IgD-negative memory B cell (primary cell): Measurements from ENCODE around the gene AKAP6. TPM values are rescaled to one million over a fixed set of nuclear protein-coding genes. Genes with fewer than 3 reads are reported as not detected.

Experiments
- H3K27ac Mint-ChIP-seq, 3 donors: one replicate each; pipeline ENCODE4 v1.8.0; 2020 to 2022; ENCODE audit warnings: mild to moderate bottlenecking in 3 of 3, mixed read lengths in 3 of 3, moderate library complexity in 1 of 3
- H3K27me3 Mint-ChIP-seq: one replicate; pipeline ENCODE4 v1.8.0; 2021; ENCODE audit warnings: mixed read lengths
- H3K36me3 Mint-ChIP-seq: one replicate; pipeline ENCODE4 v1.8.0; 2020; ENCODE audit warnings: mild to moderate bottlenecking, mixed read lengths
- H3K4me1 Mint-ChIP-seq, 3 donors: one replicate each; pipeline ENCODE4 v1.8.0; 2020 to 2022; ENCODE audit warnings: mixed read lengths in 3 of 3, mild to moderate bottlenecking in 1 of 3
- H3K4me3 Mint-ChIP-seq, 4 donors: one replicate each; pipeline ENCODE4 v1.8.0; 2020 to 2022; ENCODE audit warnings: mild to moderate bottlenecking in 4 of 4, mixed read lengths in 4 of 4, moderate library complexity in 3 of 4
- H3K9me3 Mint-ChIP-seq, 3 donors: one replicate each; pipeline ENCODE4 v1.8.0; 2020 to 2021; ENCODE audit warnings: mixed read lengths in 3 of 3, mild to moderate bottlenecking in 1 of 3
- polyA plus RNA-seq: library from polyadenylated mRNA; unstranded; fragments of 300-500 nt; fragmentation: Illumina TruSeq; gene quantifications from one replicate; pipeline ENCODE4 v1.2.3, GENCODE V29; 2021

Gene AKAP6
- polyA plus RNA-seq, 1 donor from 2014 or later: 1.9 TPM

DNA sequence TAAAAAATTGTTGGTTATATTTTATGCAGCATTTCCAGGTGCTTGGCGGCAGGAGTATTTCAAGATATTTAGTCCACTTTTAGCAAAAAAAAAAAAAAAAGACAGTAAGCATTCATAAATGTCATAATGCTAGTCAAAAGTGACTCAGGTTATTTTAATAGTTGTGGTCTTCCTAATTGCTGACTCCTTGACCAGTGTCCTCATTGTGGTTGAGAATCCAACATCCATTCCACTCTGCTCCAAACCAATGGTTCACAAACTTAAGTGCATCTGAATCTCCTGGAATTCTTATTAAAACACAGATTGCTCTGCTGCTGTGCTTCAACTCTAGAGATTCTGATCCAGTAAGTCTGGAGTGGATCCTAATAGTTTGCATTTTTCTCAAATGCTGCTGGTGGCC lies 71.4 kb downstream of the AKAP6 start:
- Mint-ChIP-seq H3K36me3 (peaks cover 1% of the 10 kb centered on the region), H3K9me3 (peaks cover 0 to 2% (median 0%) of the 10 kb centered on the region in 3 donors), H3K27me3 (no peaks in the 10 kb centered on the region), H3K27ac (no peak overlapping the region), H3K4me1 (no peaks in the 10 kb centered on the region), H3K4me3 (no peak overlapping the region)

DNA sequence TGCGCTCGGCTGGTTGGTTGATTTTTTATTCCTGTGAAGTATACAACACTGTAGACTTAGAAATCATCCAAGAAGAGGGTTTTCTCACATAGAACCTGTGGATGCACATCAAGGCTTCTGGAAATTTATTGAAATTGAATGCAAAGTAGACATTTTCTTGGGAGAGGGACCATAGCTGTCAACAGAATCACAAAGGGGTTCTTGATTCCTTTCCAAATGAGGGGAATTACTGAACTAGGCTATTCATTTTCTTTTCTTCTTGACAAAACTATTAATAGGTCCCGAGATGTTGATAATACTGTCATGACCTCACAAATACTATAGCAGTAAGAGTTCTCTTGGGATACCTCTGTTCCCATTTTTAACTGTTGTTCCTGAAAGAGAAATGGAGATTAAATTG lies 73.9 kb downstream of the AKAP6 start:
- Mint-ChIP-seq H3K4me3 (no peak overlapping the region), H3K27ac (no peak overlapping the region), H3K4me1 (no peaks in the 10 kb centered on the region), H3K9me3 (peaks cover 0 to 2% (median 0%) of the 10 kb centered on the region in 3 donors), H3K27me3 (no peaks in the 10 kb centered on the region), H3K36me3 (peaks cover 1% of the 10 kb centered on the region)

DNA sequence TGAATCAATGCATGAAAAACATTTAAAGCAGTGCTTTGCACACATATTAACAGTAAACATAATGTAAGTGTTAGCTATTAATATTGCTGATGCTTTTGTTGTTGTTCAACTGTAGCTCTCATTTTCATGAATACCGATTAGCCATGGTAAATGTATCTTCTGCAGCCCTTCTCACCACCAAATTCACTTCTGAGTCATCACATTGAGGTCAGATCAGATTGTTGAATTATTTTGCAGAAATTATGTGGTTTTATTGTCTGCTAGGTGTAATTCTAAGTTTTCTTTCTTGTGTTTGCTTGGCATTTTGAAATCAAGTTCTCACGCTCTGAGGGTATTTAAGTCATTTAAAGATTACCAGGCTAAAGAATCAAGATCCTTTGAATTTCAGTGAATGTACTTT lies 74.6 kb downstream of the AKAP6 start:
- Mint-ChIP-seq H3K27ac (no peak overlapping the region), H3K9me3 (peaks cover 0 to 2% (median 0%) of the 10 kb centered on the region in 3 donors), H3K4me1 (no peaks in the 10 kb centered on the region), H3K27me3 (no peaks in the 10 kb centered on the region), H3K4me3 (no peak overlapping the region), H3K36me3 (peaks cover 1% of the 10 kb centered on the region)

DNA sequence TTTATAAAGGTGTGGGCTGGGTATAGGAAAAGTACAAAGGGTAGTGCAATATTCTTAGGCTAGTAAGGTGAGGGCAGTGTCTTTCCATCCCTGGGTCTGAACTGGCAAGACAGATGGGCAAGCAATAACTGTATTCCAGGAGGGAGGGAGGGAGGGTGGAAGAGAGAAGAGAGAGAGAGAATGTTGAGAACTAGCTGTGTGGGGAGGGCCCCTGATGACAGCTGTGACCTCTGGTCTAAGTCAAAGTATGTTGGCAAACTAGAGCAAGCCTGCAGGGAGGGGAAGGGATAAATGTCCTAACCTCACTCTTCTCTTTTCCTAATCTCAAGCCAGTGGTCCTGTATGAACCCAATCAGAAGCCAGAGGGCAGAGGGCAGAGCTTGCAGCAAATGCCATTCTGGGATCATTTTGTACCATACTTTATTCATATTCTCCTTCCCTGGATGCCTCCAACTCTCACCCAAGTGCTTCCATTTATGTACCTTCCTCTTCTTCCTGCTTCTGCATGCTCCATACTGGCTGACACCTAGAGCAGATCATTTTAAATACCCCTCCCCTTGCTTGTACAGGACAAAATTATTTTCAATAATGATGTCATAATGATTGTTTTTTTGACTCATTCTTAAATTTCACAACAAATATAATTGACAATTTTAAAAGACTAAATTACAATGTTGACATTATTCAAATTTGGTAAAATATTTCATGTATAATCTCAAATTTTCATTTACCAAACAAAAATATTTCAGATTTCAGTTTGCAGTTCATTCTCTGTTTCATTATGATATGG lies 75.9 kb downstream of the AKAP6 start:
- Mint-ChIP-seq H3K9me3 (peaks cover 0 to 2% (median 0%) of the 10 kb centered on the region in 3 donors), H3K27ac (peak overlapping the region in 1 of 3 donors; percentile 32), H3K4me3 (no peak overlapping the region), H3K4me1 (no peaks in the 10 kb centered on the region), H3K36me3 (peaks cover 1% of the 10 kb centered on the region), H3K27me3 (no peaks in the 10 kb centered on the region)

DNA sequence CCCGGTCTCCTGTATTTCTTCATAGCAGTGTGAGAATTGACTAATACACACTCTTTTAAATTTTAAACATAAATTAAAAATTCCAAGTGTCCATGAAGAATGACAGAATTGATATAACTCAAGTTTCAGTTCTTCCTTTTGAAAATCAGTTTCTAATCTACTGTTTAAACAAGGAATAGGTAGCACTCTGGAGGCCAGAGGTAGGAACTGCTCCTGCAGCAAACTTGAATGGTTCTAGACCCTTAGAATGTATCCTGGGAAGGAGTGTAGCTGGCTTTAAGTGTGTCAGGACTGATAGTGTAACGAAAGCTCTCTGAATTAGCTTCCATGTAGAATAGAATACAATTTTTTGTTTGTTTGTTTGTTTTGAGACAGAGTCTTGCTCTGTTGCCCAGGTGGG lies 76.8 kb downstream of the AKAP6 start:
- Mint-ChIP-seq H3K36me3 (peaks cover 1% of the 10 kb centered on the region), H3K27me3 (no peaks in the 10 kb centered on the region), H3K4me3 (no peak overlapping the region), H3K9me3 (peaks cover 0 to 2% (median 0%) of the 10 kb centered on the region in 3 donors), H3K27ac (no peak overlapping the region), H3K4me1 (no peaks in the 10 kb centered on the region)

DNA sequence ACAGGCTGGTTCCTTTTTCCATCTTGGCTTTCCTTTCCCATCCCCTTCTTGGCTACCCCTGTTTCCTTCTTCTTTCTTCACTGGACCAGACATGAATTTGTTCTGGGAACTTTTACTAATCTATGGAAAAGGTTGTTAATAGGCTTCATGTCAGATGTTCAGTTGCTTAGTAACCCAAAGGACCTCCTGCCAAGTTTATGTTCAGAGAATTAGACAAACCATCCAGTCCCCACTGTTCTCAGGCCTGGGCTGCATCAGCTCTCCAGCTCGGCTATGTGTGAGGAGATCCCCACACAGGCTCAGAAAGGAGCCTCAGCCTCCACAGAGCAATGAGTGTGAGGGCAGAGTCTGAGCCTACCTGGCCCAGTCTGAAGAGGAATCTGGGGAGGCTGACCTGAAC lies 78.0 kb downstream of the AKAP6 start:
- Mint-ChIP-seq H3K36me3 (peaks cover 1% of the 10 kb centered on the region), H3K9me3 (peaks cover 0 to 2% (median 0%) of the 10 kb centered on the region in 3 donors), H3K27ac (no peak overlapping the region), H3K4me1 (no peaks in the 10 kb centered on the region), H3K27me3 (no peaks in the 10 kb centered on the region), H3K4me3 (no peak overlapping the region)

DNA sequence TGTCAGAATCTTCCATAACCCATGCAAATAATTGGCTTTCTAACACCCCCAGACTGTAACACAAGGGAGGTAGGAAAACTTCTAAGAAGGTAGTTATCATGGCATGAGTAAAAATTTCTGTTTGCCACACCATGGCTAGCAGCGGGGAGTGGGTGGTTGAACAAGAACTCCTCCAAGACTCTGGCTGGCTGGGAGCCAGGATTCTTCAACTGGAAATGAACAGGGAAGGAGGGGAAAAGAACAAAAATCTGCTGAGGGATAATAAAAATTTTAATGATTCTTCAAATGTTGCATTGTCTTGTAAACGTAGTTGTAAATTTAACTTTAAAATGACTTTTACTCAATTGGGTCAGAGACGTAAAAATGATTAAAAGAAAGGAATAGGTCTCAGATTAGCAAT lies 78.9 kb downstream of the AKAP6 start:
- Mint-ChIP-seq H3K36me3 (peaks cover 1% of the 10 kb centered on the region), H3K27me3 (no peaks in the 10 kb centered on the region), H3K9me3 (peaks cover 0 to 2% (median 0%) of the 10 kb centered on the region in 3 donors), H3K4me1 (no peaks in the 10 kb centered on the region), H3K4me3 (no peak overlapping the region), H3K27ac (no peak overlapping the region)

DNA sequence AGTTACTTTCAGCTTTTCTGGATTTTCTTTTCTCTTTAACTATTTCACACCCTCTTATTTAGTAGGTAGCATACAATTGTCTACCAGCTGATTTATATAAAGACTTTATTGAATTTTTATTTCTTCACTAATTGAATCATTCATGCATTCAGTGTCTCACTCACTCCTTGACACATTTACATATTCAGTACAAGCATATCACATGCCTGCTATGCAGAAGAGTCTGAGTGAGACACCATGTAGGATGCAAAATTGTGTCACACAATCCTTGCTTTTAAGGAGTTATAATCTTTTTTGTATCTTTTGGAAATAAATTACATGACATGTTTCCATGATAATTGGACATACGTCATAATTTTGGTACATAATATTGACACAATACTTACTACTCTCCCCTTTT lies 83.0 kb downstream of the AKAP6 start:
- Mint-ChIP-seq H3K36me3 (peaks cover 2% of the 10 kb centered on the region), H3K4me1 (no peaks in the 10 kb centered on the region), H3K4me3 (no peak overlapping the region), H3K9me3 (peaks cover 0 to 3% (median 0%) of the 10 kb centered on the region in 3 donors), H3K27ac (no peak overlapping the region), H3K27me3 (peaks cover 4% of the 10 kb centered on the region)

DNA sequence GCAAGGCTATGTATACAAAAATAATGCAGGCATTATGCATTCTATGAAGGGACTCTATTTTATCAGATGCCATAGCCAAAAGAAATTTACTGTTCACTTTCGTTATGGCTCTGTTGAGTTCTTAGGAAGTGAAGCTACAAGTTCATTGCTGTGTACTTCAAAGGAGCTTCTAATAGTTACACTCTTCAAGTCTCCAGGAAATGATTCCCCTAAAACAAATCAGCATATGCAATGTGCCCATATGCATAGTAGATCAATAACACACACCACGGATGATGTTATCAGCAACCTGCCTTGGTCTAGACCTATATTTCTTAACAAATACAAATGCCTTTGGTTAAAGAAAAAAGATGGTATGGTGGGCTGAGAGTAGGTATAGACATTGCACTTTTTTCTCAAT lies 83.4 kb downstream of the AKAP6 start:
- H3K9me3 Mint-ChIP-seq: peaks cover 0 to 3% (median 0%) of the 10 kb centered on the region in 3 donors
- H3K4me1 Mint-ChIP-seq: no peaks in the 10 kb centered on the region
- H3K4me3 Mint-ChIP-seq: no peak overlapping the region
- H3K36me3 Mint-ChIP-seq: peaks cover 2% of the 10 kb centered on the region
- H3K27me3 Mint-ChIP-seq: peaks cover 4% of the 10 kb centered on the region
- no peak overlapping the region for H3K27ac Mint-ChIP-seq

DNA sequence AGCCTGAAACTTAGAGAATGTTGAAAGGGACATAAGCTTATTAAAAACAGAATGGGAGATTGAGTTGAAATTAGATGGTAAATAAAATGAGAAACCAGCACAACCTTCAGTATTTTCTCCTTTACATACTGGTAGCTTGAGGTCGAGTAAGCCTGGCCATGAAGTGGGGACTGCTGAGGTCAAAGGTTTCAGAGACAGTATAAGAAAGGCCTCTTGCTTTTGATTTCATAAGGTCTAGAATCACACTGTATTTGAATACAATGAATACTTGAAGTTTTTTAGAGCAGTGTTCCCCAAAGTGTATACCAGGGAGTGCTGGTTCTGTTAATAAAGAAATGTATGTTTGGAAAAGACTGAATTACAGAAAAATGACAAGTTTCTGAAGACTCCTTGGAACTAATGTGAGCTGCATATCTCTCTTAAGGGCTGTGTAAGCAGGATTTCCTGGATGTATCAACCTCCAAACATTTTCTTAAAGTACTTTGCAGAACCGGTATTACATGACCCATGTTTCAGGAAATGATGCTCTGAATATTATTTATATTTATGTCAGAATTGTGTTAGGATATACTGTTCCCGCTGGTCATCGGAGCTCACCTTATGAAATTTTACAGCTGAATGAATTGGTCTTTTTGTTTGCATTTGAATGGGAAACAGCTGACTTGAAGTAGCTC lies 85.0 kb downstream of the AKAP6 start:
- H3K4me3 Mint-ChIP-seq: no peak overlapping the region
- no peaks in the 10 kb centered on the region for H3K4me1 Mint-ChIP-seq
- H3K36me3 Mint-ChIP-seq: peaks cover 2% of the 10 kb centered on the region
- no peak overlapping the region for H3K27ac Mint-ChIP-seq
- H3K27me3 Mint-ChIP-seq: peaks cover 4% of the 10 kb centered on the region
- peaks cover 0 to 3% (median 0%) of the 10 kb centered on the region in 3 donors for H3K9me3 Mint-ChIP-seq

DNA sequence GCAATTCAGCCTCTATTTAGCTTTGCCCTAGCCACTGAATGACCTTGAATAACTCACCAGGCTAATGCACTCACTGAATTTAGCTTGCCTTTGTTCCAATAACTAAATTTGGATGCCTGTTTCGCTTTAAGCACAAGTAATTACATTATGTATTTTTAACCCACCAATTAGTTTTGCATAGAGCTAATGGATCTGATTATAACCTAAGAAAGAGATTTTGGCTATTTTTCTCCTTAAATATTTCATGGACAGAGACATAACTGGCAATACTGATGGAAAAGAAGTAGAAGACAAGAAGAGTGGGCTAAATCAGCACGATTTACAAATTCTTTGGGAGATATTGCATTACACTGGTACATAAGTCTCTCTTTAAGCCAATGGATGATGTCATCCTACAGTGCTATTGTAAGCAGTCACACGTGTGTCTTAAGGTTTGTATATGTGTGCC lies 85.7 kb downstream of the AKAP6 start:
- no peak overlapping the region for H3K4me3 Mint-ChIP-seq
- no peaks in the 10 kb centered on the region for H3K4me1 Mint-ChIP-seq
- H3K9me3 Mint-ChIP-seq: peaks cover 0 to 3% (median 0%) of the 10 kb centered on the region in 3 donors
- peaks cover 4% of the 10 kb centered on the region for H3K27me3 Mint-ChIP-seq
- H3K36me3 Mint-ChIP-seq: peaks cover 2% of the 10 kb centered on the region
- H3K27ac Mint-ChIP-seq: no peak overlapping the region

DNA sequence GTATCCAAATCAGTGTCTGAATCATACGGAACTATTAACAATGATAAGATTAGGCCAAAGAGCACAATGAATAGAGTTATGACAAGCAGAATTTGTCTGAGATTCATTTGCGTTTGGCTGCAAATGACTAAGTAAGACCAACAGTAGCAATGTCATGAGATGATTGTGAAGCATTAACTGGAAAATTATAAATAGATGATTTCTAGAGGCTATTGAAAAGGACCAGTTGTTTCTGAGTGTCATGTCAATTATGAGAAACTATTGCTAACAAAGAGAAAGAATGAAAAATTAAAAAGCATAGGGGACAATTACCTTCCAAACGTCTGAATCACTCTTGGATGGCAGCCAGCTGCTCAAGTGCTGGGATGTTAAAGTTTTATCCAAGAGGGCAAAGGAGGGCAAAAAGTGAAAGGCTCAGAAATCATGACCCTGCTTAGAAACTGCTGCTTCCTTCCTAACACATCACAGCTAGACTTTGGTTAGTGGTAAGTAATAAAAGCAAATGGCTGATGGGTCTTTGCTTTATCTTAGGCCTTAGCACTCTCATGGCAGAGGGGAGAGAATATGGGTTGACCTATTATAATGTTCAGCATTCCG lies 89.0 kb downstream of the AKAP6 start:
- H3K4me1 Mint-ChIP-seq: no peaks in the 10 kb centered on the region
- H3K27ac Mint-ChIP-seq: no peak overlapping the region

DNA sequence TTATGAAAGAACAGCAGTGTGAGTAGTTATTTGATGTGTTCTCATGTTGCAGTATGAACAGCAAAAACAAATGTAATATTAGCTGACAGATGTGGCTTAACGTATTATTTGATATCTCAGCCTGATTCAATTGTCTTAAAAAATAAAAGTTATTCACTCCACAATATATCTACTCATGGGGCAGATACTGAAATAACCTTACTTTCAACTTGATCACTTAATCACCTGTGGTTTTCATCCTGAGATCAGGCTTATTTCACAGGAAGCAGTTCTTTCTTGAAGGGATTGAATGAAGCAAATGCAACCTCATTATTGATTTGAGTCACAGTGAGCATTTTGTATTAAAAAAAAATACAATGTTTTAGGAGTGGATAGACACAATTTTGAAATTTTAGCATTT lies 90.3 kb downstream of the AKAP6 start:
- no peak overlapping the region for H3K4me3 Mint-ChIP-seq
- H3K27ac Mint-ChIP-seq: no peak overlapping the region
- H3K36me3 Mint-ChIP-seq: peaks cover 7% of the 10 kb centered on the region
- H3K4me1 Mint-ChIP-seq: no peaks in the 10 kb centered on the region
- peaks cover 4% of the 10 kb centered on the region for H3K27me3 Mint-ChIP-seq
- H3K9me3 Mint-ChIP-seq: peaks cover 3 to 8% (median 6%) of the 10 kb centered on the region in 3 donors

More for the DNA sequence above, 89.0 kb downstream of the AKAP6 start:
- peaks cover 4% of the 10 kb centered on the region for H3K27me3 Mint-ChIP-seq
- peaks cover 6% of the 10 kb centered on the region for H3K36me3 Mint-ChIP-seq
- peaks cover 2 to 8% (median 3%) of the 10 kb centered on the region in 3 donors for H3K9me3 Mint-ChIP-seq
- H3K4me3 Mint-ChIP-seq: no peak overlapping the region

DNA sequence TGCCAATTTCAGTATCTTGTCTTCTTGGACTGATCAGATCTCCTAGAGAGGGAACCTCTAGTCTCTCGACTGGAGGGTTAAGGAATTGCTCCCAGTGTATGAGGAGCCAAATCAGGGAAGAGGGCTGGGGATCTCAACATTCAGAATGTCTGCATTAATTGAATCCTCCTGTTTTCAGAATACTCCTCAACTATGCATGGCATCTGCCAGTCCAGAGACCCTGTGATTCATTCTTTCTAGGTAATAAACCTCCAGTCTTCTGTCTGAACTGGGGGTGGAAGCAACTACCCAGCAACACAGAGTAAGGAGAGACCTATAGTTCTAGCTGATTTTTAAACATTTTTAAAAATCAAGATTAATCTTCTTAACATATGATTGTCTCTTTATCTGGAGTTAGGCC lies 92.7 kb downstream of the AKAP6 start:
- Mint-ChIP-seq H3K4me3 (no peak overlapping the region), H3K4me1 (no peaks in the 10 kb centered on the region), H3K9me3 (peaks cover 0 to 8% (median 6%) of the 10 kb centered on the region in 3 donors), H3K27ac (no peak overlapping the region), H3K27me3 (no peaks in the 10 kb centered on the region), H3K36me3 (peaks cover 8% of the 10 kb centered on the region)

DNA sequence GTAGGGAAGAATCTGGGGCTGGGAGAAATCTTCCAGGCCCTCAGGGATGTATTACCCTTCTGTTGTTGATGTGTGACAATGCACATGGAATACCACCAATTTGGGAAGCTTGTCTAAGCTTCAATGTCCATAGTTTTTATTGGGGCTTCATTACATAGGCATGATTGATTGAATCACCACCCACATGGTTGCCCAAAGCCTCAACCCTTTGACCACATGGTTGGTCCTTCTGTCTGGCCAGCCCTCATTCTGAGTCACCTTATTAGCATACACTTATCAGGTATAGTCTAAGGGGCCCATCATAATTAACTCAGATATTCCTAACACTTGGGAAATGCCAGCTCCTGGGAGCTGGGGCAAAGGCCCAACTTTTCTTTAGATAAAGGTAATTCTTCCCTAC lies 93.3 kb downstream of the AKAP6 start:
- H3K4me1 Mint-ChIP-seq: no peaks in the 10 kb centered on the region
- no peak overlapping the region for H3K4me3 Mint-ChIP-seq
- peaks cover 8% of the 10 kb centered on the region for H3K36me3 Mint-ChIP-seq
- H3K9me3 Mint-ChIP-seq: peaks cover 0 to 8% (median 6%) of the 10 kb centered on the region in 3 donors
- no peak overlapping the region for H3K27ac Mint-ChIP-seq
- no peaks in the 10 kb centered on the region for H3K27me3 Mint-ChIP-seq
